OCI-M2 (cell line): ENCODE results near the gene PPIG.
"Not testable (repeated sequence)": the region's sequence is repeated elsewhere in the genome, so short reads cannot be mapped to it uniquely, and the experiment has no call there.

Experiments used
- DNase-seq: peaks from one replicate; lab custom pipeline; 2025; ENCODE audit not compliant: unreplicated experiment; lab: John Stamatoyannopoulos, UW

The PPIG gene

DNA sequence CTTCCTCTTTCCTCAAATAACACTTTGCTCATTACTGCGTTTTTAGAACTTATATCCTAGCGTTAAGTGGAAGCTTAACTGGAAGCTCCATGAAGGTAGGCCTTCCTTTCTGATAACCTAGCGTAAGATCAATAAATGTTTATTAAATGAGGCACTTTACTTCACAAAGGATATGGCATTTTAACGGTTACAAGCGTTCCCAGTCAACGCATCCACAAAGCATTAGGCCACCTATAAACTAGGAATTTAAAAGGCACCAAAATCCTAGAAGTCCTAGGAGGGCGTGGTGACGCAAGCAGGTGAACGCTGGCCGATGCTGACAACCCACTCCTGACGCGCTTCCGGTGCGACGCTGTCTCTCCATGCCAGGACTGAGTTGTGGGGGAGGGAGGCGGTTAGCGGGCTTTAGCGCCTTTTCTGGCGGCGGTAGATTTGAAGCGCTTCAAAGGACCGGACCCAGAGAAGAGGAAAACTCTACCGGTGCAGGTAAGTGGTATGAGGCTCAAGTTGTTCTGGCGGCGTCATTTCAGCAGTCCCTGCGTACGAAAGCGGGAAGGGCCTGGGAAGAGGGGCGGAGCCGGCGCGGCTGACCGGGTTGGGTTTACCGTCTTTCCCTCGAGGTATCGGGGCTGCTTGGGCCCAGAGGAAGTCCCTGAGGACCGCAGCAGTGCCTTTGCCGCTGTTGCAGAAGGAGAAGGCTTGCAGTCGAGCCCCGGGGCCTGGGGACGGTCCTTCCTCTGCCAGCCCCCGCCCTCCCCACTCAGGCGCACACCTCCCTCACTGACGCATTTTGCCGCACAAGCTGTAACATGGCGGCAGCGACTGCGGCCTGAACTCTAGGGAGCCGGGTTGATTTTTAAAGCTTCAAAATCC lies at the start of gene PPIG:
PPIG (plus strand) TSS at position 347 of the 873 bp plus-strand sequence. CDS start 19,691 bp downstream, outside the sequence.
- peak; percentile 46 for DNase-seq

- not testable (repeated sequence) for DNase-seq
Observed at GRCh38 chr2:169539460-169539859, 44.7 kb upstream of the PPIG start.

DNA sequence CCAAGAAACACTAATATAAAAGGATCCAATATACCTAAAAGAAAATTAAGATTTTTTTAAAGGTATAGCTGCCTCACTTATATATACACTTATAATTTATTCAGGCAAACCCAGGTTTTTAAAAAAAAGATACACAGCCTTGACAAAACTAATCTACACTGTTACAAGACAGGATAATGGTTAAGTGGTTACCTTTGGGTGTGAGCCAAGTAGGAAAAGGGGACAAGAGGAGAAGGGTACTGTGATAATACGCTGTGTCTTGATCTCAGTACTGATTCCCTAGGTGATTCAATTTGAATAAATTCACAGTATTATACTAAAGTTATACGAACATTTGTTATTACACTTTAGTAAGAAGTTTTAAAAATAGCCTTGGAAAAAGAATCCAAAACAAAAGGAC lies 44.0 kb upstream of the PPIG start:
- DNase-seq: no peak

DNA sequence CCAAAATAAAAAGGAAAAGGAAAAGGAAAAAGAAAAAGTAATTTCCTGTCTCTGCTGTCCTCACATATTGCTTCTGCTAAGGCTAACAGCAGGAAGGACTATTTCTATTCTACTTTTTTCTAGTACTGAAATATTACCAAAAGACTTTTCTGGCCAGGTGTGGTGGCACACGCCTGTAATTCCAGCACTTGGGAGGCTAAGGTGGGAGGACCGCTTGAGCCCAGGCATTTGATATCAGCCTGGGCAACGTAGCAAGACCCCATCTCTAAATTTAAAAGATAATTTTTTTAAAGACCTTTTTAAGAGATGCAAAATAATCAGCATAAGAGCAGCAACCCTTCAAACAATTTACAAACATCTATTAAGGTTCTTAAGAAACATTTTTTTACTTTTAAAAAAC lies 41.7 kb upstream of the PPIG start:
- DNase-seq: no peak

GRCh38 chr2:169546756-169547155 lies 37.4 kb upstream of the PPIG start:
- no peak for DNase-seq

DNA sequence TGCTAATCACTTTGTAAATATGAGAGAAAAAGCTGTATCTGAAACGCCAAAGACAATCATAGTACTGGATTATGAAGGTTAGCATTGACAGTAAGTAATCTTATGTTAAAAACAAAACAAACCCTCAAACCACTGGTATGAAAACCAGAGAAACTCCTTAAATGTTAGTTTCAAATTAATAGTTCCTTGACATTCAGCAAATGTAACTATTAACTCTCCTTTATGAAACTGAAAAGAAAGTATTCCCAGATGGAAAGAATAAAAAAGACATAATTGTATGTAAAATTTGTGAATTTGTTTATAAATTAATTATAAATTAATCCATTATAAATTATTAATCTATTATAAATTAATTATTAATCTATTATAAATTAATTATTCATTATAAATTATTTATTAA lies 22.8 kb upstream of the PPIG start:
- no peak for DNase-seq

- not testable (repeated sequence) for DNase-seq
Observed at GRCh38 chr2:169562084-169562483, 22.1 kb upstream of the PPIG start.

- no peak for DNase-seq
Observed at GRCh38 chr2:169562519-169562918, 21.6 kb upstream of the PPIG start.

GRCh38 chr2:169565686-169566085 lies 18.5 kb upstream of the PPIG start:
- no peak for DNase-seq

DNA sequence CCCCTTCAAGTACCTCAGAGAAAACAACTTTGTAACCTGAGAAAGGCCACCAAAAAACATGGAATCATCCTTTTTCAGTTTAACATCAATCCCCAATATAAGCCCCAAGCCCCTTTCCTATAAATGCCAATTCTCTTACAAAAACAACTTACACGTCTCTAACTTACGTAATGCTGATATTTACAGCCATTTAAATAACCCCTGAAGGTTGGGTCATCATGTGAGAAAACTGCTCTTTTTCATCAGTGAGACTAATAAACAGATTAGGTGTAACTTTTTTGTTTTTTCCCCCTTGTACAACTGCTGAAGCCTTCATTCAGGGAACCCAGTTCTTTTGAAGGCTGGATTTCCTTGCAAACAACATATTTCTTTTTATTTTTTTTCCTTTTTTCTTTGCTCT lies 14.2 kb upstream of the PPIG start:
- no peak for DNase-seq

GRCh38 chr2:169570752-169571151 lies 13.4 kb upstream of the PPIG start:
- not testable (repeated sequence) for DNase-seq

GRCh38 chr2:169571571-169571970 lies 12.6 kb upstream of the PPIG start:
- no peak for DNase-seq

- DNase-seq: no peak
Observed at GRCh38 chr2:169572189-169572588, 12.0 kb upstream of the PPIG start.

- DNase-seq: no peak
Observed at GRCh38 chr2:169572821-169573159, 11.4 kb upstream of the PPIG start.

GRCh38 chr2:169573160-169573973 lies 10.8 kb upstream of the PPIG start, which contains the start of gene FASTKD1:
TSS of gene FASTKD1 (minus strand) at chr2:169573865. CDS start at chr2:169572029, 1,836 bp downstream.
- DNase-seq: peak; percentile 17

DNA sequence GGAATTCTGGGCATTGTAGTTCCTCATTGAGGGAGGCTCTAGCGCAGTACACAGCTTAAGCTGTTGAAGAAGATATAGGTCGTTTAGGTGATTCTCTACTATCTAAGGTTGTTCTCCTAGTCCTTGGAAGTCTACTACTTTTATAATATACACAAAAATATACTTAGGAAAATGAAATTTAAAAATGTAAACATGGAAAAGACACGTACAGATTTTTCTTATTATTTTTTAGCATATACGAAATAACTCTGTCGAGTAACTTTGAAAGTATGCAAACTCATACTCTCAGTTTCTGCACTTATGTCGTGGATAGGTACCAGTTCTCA lies 10.2 kb upstream of the PPIG start:
- DNase-seq: no peak

DNA sequence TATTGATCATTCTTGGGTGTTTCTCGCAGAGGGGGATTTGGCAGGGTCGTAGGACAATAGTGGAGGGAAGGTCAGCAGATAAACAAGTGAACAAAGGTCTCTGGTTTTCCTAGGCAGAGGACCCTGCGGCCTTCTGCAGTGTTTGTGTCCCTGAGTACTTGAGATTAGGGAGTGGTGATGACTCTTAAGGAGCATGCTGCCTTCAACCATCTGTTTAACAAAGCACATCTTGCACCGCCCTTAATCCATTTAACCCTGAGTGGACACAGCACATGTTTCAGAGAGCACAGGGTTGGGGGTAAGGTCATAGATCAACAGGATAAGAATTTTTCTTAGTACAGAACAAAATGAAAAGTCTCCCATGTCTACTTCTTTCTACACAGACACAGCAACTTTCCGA lies 9.6 kb upstream of the PPIG start:
- DNase-seq: not testable (repeated sequence)

- not testable (repeated sequence) for DNase-seq
Observed at GRCh38 chr2:169575264-169575663, 8.9 kb upstream of the PPIG start.

DNA sequence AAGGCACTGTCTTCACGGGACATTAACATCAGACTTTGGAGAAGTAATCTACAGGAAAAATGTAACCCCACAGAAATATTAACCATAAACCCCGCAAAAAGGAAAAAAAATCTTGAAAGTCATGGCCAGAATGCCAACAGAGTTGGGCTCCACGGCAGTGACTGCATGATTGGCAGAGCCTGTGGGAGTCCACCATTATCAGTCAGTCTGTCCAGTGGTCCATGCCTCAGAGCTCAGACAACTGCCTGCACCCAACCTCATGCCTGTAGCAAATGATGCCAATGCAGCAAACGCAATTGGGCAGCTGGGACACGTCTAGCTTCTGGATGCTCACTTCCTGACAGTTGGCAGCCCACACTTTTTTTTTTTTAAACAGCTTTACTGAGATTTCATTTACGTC lies 5.1 kb upstream of the PPIG start:
- no peak for DNase-seq

- DNase-seq: not testable (repeated sequence)
Observed at GRCh38 chr2:169582552-169583266, 1.4 kb upstream of the PPIG start.

- DNase-seq: no peak
Observed at GRCh38 chr2:169583518-169583917, 633 bp upstream of the PPIG start.
